Heart right ventricle (tissue), 16 donors: ENCODE measurements around the gene MARCHF9. TPM values are rescaled to one million over a fixed set of nuclear protein-coding genes. Genes with fewer than 3 reads are reported as not detected.

Source experiments
- ATAC-seq, 8 donors: fragments of 200-7000 bp; cut with Tn5 transposase; one replicate each; pipeline ENCODE4 v1.9.1; 2020; ENCODE audit warnings: mild to moderate bottlenecking in 8 of 8, moderate library complexity in 8 of 8, moderate number of reproducible peaks in 1 of 8
- DNase-seq, 2 donors: peaks; one replicate each; pipeline ENCODE4 v3.0.0-alpha.2; 2020
- H3K27ac ChIP-seq, 10 donors: fragments of 200-600 bp; sonication (generic) in 2 of 10; one replicate each; pipeline versions ENCODE4 v1.5.0 to v1.8.0; 2020 to 2022; ENCODE audit warnings: mild to moderate bottlenecking in 3 of 10
- H3K27me3 ChIP-seq, 7 donors: fragments of 200-600 bp; one replicate each; pipeline ENCODE4 v1.8.0; 2021 to 2022; ENCODE audit warnings: mild to moderate bottlenecking in 2 of 7
- H3K36me3 ChIP-seq, 9 donors: fragments of 200-600 bp; sonication (generic) in 1 of 9; one replicate each; pipeline versions ENCODE4 v1.5.0 to v1.8.0; 2020 to 2022; ENCODE audit warnings: mild to moderate bottlenecking in 2 of 9
- H3K4me1 ChIP-seq, 9 donors: fragments of 200-600 bp; sonication (generic) in 1 of 9; one replicate each; pipeline versions ENCODE4 v1.5.0 to v1.8.0; 2020 to 2022; ENCODE audit warnings: mild to moderate bottlenecking in 4 of 9
- H3K4me3 ChIP-seq, 10 donors: fragments of 200-600 bp; sonication (generic) in 2 of 10; one replicate each; pipeline versions ENCODE4 v1.5.0 to v1.8.0; 2020 to 2022; ENCODE audit warnings: mild to moderate bottlenecking in 7 of 10, moderate library complexity in 2 of 10
- H3K9me3 ChIP-seq, 11 donors: fragments of 200-600 bp in 10 of 11; sonication (generic) in 2 of 11; one replicate each; pipeline versions ENCODE4 v1.5.0 to v1.8.0; 2013 to 2022; ENCODE audit warnings: mild to moderate bottlenecking in 2 of 11, control low read depth in 1 of 11, moderate library complexity in 1 of 11
- WGBS, 2 donors: extraction: QIAGEN DNeasy Blood & Tissue Kit; methylation state at CpG; one replicate each; pipeline ENCODE4 v1.1.7; 2013; ENCODE audit warnings: inconsistent platforms in 1 of 2; 5-methylcytosine and 5-hydroxymethylcytosine counted together
- intact Hi-C, 10 donors: fragments of 100-400 bp; cut with DNase I; formaldehyde crosslinking; loops; one replicate each; pipeline versions ENCODE4 v1.11.1 to v1.14.2; 2022
- polyA plus RNA-seq, 2 donors: library from polyadenylated mRNA; stranded (reverse); fragments of 200-250 nt; gene quantifications; one replicate each; pipeline ENCODE4 v1.2.3, GENCODE V29; 2013
- total RNA-seq, 10 donors: library from RNA; stranded (reverse); fragmentation: NEBNext Ultra II Directional in 3 of 10; extraction: Animal tissue kit (Norgen Biotek cat#: 25700) in 3 of 10; gene quantifications; one replicate each; pipeline versions ENCODE4 v1.2.1 to v1.2.4, GENCODE V29; 2021 to 2023
- TF ChIP-seq, protein P1 (sequence below), 9 donors: fragments of 200-600 bp; sonication (generic) in 2 of 9; IDR thresholded peaks; one replicate each; pipeline versions ENCODE4 v1.5.0 to v1.8.0; 2021 to 2022; ENCODE audit warnings: antibody characterized with exemption in 9 of 9, mild to moderate bottlenecking in 5 of 9, moderate library complexity in 1 of 9
- donor health status: Arrhythmogenic right ventricular cardiomyopathy.
- donor health status: ischemic (EF 13 %, LVEDD 7.1; RV severe dilation, severe dysfunction).
- donor health status: healthy with polysubstance abuse.
- donor health status: DM: no; HTN: yes; CAD: no.
- donor health status: DM: no; HTN: no; CAD: no.
- donor health status: ischemic (EF 25% LVEDD 6.9; RV normal size, moderate dysfunction).
- donor health status: ischemic (EF 25% LVEDD 5.7; RV mildly dilated, moderate dysfunction).
- donor health status: healthy.
- donor health status: DM: yes; HTN: yes; CAD: no.
- donor health status: Ischemic cardiomyopathy.
- donor health status: ischemic (EF 35%, LVEDD 5.7; RV mildly dilated, moderate dysfunction).
- donor health status: nonischemic (EF 11% LVEDD 7.7; RV severe dilation, severe dysfunction).
- donor health status: DM: yes; HTN: yes; CAD: no.
- donor health status: PGD.
- donor health status: ischemic (EF 29% LVEDD 5.4; RV normal size, mild dysfunction).
- donor health status: nonischemic (EF 23%, LVEDD 6.1; RV moderate dilation, normal function).

The MARCHF9 gene
- total and polyA plus RNA-seq, 12 donors: 11.2 to 20.7 (median 13.7) TPM

DNA sequence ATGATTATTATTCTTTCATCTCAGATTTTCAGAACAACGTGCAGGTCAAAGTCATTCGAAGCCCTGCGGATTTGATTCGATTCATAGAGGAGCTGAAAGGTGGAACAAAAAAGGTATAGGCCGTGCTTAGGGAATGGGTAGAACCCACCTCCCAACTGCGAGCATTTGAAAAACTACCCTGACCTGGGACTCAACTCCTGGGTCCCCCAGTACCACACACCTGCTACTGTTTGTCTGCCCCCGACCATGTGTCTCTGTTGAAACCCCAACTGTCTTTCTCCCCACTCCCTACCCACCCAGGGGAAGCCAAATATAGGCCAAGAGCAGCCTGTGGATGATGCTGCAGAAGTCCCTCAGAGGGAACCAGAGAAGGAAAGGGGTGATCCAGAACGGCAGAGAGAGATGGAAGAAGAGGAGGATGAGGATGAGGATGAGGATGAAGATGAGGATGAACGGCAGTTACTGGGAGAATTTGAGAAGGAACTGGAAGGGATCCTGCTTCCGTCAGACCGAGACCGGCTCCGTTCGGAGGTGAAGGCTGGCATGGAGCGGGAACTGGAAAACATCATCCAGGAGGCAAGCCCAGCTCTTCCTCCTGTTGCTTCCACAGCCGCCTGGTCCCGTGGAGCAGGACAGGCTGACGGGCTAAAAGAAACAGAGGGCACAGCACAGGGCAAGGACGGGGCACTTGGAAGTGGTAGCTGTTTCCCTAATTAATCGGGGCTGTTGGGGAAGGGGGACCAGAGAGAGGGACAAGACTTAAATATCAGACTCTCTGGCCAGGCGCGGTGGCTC is 36.9 kb upstream of the MARCHF9 start:
- WGBS, 2 donors: 96 to 98% methylated on average over 22 of the region's 22 CpGs
- peaks cover 0 to 92% (median 61%) of the 10 kb centered on the region in 9 donors for H3K36me3 ChIP-seq
- DNase-seq: no peak
- H3K4me3 ChIP-seq: no peak overlapping the region
- ATAC-seq: no peak
- H3K27me3 ChIP-seq: no peaks in the 10 kb centered on the region
- no peak overlapping the region for H3K27ac ChIP-seq
- no peaks in the 10 kb centered on the region for H3K4me1 ChIP-seq
- intact Hi-C loops: no loop called here
- no peaks in the 10 kb centered on the region for H3K9me3 ChIP-seq
- TF ChIP-seq, protein P1, sequence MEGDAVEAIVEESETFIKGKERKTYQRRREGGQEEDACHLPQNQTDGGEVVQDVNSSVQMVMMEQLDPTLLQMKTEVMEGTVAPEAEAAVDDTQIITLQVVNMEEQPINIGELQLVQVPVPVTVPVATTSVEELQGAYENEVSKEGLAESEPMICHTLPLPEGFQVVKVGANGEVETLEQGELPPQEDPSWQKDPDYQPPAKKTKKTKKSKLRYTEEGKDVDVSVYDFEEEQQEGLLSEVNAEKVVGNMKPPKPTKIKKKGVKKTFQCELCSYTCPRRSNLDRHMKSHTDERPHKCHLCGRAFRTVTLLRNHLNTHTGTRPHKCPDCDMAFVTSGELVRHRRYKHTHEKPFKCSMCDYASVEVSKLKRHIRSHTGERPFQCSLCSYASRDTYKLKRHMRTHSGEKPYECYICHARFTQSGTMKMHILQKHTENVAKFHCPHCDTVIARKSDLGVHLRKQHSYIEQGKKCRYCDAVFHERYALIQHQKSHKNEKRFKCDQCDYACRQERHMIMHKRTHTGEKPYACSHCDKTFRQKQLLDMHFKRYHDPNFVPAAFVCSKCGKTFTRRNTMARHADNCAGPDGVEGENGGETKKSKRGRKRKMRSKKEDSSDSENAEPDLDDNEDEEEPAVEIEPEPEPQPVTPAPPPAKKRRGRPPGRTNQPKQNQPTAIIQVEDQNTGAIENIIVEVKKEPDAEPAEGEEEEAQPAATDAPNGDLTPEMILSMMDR (IDR thresholded peaks at IDR 0.05): no peak

DNA sequence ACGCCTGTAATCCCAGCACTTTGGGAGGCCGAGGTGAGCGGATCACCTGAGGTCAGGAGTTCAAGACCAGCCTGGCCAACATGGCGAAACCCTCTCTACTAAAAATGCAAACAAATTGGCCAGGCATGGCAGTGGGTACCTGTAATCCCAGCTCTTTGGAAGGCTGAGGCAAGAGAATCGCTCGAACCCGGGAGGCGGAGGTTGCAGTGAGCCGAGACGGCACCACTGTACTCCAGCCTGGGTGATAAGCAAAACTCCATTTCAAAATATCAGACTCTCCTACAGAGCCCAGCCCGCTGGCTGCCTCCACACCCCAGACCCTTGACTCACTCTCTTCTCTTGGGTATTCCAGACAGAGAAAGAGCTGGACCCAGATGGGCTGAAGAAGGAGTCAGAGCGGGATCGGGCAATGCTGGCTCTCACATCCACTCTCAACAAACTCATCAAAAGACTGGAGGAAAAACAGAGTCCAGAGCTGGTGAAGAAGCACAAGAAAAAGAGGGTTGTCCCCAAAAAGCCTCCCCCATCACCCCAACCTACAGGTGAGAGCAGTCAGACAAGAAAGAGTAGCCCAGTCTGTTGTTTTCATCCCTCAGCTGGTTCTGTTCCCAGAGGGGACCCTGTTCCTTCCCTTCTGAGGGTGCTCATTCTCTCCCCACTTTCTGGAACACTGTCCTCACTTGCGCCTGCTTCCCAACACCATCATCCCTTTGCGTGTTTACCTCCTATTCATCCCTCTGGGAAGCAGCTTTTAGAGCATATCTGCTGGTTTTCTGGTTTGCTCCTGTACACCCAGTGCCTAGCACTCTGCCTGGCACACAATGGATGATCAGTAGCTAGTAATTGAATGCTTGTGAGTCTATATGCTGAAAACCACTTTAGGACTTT is 36.0 kb upstream of the MARCHF9 start:
- 97 to 98% methylated on average over 15 of the region's 15 CpGs for WGBS, 2 donors
- ATAC-seq (no peak), DNase-seq (no peak)
- TF ChIP-seq, protein P1 (IDR thresholded peaks at IDR 0.05): no peak
- no peaks in the 10 kb centered on the region for H3K4me1 ChIP-seq
- H3K36me3 ChIP-seq: peaks cover 0 to 84% (median 61%) of the 10 kb centered on the region in 9 donors
- H3K9me3 ChIP-seq: no peaks in the 10 kb centered on the region
- intact Hi-C loops: no loop called here
- H3K27me3 ChIP-seq: no peaks in the 10 kb centered on the region
- no peak overlapping the region for H3K27ac ChIP-seq
- H3K4me3 ChIP-seq: no peak overlapping the region

DNA sequence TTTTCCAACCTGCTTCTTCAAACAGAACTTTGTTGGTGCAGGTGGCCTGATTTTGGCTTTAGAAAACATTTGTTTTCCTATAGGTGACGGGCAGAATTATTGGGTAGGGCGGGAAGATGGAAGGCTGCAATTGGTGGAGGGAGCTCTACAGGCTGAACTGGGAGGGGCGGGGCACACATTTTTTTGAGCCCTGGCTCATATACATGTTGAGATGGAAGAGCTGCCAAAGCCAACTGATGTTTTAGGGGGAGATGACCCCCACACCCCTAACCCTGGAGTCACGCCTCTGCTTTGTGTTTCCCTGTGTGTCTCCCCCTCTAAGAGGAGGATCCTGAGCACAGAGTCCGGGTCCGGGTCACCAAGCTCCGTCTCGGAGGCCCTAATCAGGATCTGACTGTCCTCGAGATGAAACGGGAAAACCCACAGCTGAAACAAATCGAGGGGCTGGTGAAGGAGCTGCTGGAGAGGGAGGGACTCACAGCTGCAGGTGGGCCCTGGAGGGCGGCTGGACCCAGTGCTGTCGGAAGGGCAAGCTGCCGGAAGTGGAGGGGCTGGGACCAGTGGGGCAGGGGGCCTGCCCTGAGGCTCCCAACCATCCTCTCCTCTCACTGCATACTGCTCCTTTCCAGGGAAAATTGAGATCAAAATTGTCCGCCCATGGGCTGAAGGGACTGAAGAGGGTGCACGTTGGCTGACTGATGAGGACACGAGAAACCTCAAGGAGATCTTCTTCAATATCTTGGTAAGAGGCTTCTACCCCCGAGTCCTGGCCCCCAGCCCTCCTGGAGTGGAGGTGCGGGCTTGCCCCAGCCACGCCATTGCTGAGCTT is 34.9 kb upstream of the MARCHF9 start:
- ATAC-seq (peak in 1 of 8 donors; percentile 10), DNase-seq (no peak)
- peaks cover 0 to 73% (median 55%) of the 10 kb centered on the region in 9 donors for H3K36me3 ChIP-seq
- H3K4me3 ChIP-seq: no peak overlapping the region
- WGBS, 2 donors: 92 to 94% methylated on average over 20 of the region's 20 CpGs
- TF ChIP-seq, protein P1 (IDR thresholded peaks at IDR 0.05): no peak
- peaks cover 0 to 8% (median 0%) of the 10 kb centered on the region in 7 donors for H3K27me3 ChIP-seq
- H3K9me3 ChIP-seq: no peaks in the 10 kb centered on the region
- H3K27ac ChIP-seq: no peak overlapping the region
- no peaks in the 10 kb centered on the region for H3K4me1 ChIP-seq
- intact Hi-C loops: no loop called here
